H1 (cell line): ENCODE results near the gene HMG20A. TPM values are rescaled to one million over a fixed set of nuclear protein-coding genes. Genes with fewer than 3 reads are reported as not detected.

Experiments
- CTCF ChIA-PET: fragments of 300-600 bp; sonication (Branson Sonifier 250); formaldehyde crosslinking; loops from one replicate; lab custom pipeline; 2021; ENCODE audit not compliant: partially characterized antibody; lab: Charles Lee
- POLR2A ChIA-PET: fragments of 300-600 bp; sonication (Branson Sonifier 250); formaldehyde crosslinking; loops from one replicate; lab custom pipeline; 2021; ENCODE audit warnings: inconsistent platforms; ENCODE audit not compliant: partially characterized antibody; lab: Charles Lee
- DNase-seq, 2 experiments: peaks; one replicate each; pipeline versions ENCODE4 v3.0.0 to v3.0.0-alpha.2; 2010 to 2022; ENCODE audit warnings: low spot score in 2 of 2, low read depth in 1 of 2, mixed read lengths in 1 of 2
- FAIRE-seq: peaks from 2 replicates; lab custom pipeline; 2011; peaks lifted over from hg19 to GRCh38; lab: Jason Lieb, UNC
- H2AFZ ChIP-seq: 2 replicates; pipeline ENCODE4 v1.8.1; 2012; ENCODE audit warnings: low read length, inconsistent platforms
- H2AK5ac ChIP-seq: 2 replicates; pipeline ENCODE4 v1.6.1; 2013; ENCODE audit warnings: low read depth, low read length
- H2BK120ac ChIP-seq: replicated peaks from 2 replicates; pipeline ENCODE3; 2013; ENCODE audit warnings: low read depth, low read length, inconsistent platforms
- H2BK12ac ChIP-seq: 2 replicates; pipeline ENCODE4 v1.6.1; 2013; ENCODE audit warnings: low read depth, low read length
- H2BK15ac ChIP-seq: 2 replicates; pipeline ENCODE4 v1.6.1; 2013; ENCODE audit warnings: low read length
- H2BK20ac ChIP-seq: 2 replicates; pipeline ENCODE4 v1.6.1; 2013; ENCODE audit warnings: low read length
- H2BK5ac ChIP-seq: 2 replicates; pipeline ENCODE4 v1.6.1; 2013; ENCODE audit warnings: low read depth, low read length
- H3K14ac ChIP-seq: 2 replicates; pipeline ENCODE4 v1.6.1; 2013; ENCODE audit warnings: inconsistent platforms; ENCODE audit not compliant: insufficient read length
- H3K18ac ChIP-seq: 2 replicates; pipeline ENCODE4 v1.6.1; 2013; ENCODE audit warnings: low read length; ENCODE audit errors: extremely low read depth
- H3K23ac ChIP-seq: 2 replicates; pipeline ENCODE4 v1.6.1; 2013; ENCODE audit warnings: inconsistent platforms; ENCODE audit not compliant: insufficient read length
- H3K23me2 ChIP-seq: 2 replicates; pipeline ENCODE4 v1.6.1; 2013; ENCODE audit warnings: low read depth, low read length
- H3K27ac ChIP-seq: 2 replicates; pipeline ENCODE4 v1.6.1; 2011; ENCODE audit warnings: low read depth, low read length, inconsistent platforms
- H3K27me3 ChIP-seq, 4 experiments: replicated peaks in 1 of 4; 1 replicate in 1 of 4; 2 replicates in 3 of 4; pipeline versions ENCODE4 v1.6.1 to v1.8.1; 2011 to 2013; ENCODE audit warnings: low read length in 3 of 4, mild to moderate bottlenecking in 3 of 4, inconsistent platforms in 2 of 4, mixed read lengths in 2 of 4, moderate library complexity in 1 of 4; ENCODE audit not compliant: control insufficient read depth in 3 of 4, insufficient read depth in 3 of 4; ENCODE audit errors: extremely low read depth in 1 of 4
- H3K36me3 ChIP-seq, 4 experiments: 2 replicates each; pipeline versions ENCODE4 v1.6.1 to v1.8.1; 2011 to 2013; ENCODE audit warnings: mild to moderate bottlenecking in 4 of 4, low read length in 3 of 4, moderate library complexity in 2 of 4, control low read depth in 1 of 4, inconsistent platforms in 1 of 4; ENCODE audit not compliant: insufficient read depth in 4 of 4, control insufficient read depth in 2 of 4
- H3K4ac ChIP-seq: replicated peaks from 2 replicates; pipeline ENCODE3; 2013; ENCODE audit warnings: low read length, low read depth, mixed read lengths, inconsistent platforms; ENCODE audit not compliant: insufficient read length
- H3K4me1 ChIP-seq, 4 experiments: replicated peaks in 1 of 4; 1 replicate in 1 of 4; 2 replicates in 3 of 4; pipeline versions ENCODE4 v1.6.1 to v1.8.1; 2011 to 2013; ENCODE audit warnings: low read length in 3 of 4, inconsistent platforms in 2 of 4, mixed read lengths in 1 of 4; ENCODE audit not compliant: insufficient read depth in 4 of 4, control insufficient read depth in 3 of 4
- H3K4me2 ChIP-seq, 2 experiments: 2 replicates each; pipeline versions ENCODE4 v1.6.1 to v1.8.1; 2011 to 2013; ENCODE audit warnings: low read depth in 2 of 2, low read length in 2 of 2, control low read depth in 1 of 2, inconsistent platforms in 1 of 2, mild to moderate bottlenecking in 1 of 2; ENCODE audit not compliant: insufficient read depth in 1 of 2
- H3K4me3 ChIP-seq, 4 experiments: fragments of 200-600, 300-600 bp in 1 of 4; sonication (generic), shearing (Covaris generic), sonication (Bioruptor Twin) in 1 of 4; 2 replicates each; pipeline versions ENCODE4 v1.5.1 to v1.8.1; 2011 to 2016; ENCODE audit warnings: low read length in 4 of 4, low read depth in 3 of 4, control low read depth in 2 of 4, inconsistent platforms in 2 of 4, mild to moderate bottlenecking in 2 of 4, mixed read lengths in 1 of 4, moderate library complexity in 1 of 4; ENCODE audit not compliant: insufficient read depth in 2 of 4; ENCODE audit errors: extremely low read depth in 1 of 4
- H3K56ac ChIP-seq: replicated peaks from 2 replicates; pipeline ENCODE3; 2013; ENCODE audit warnings: low read depth, mild to moderate bottlenecking, mixed read lengths, low read length, inconsistent platforms; ENCODE audit not compliant: insufficient read length
- H3K79me1 ChIP-seq: 2 replicates; pipeline ENCODE4 v1.6.1; 2013; ENCODE audit warnings: low read depth, low read length, control low read depth
- H3K79me2 ChIP-seq, 2 experiments: 2 replicates each; pipeline versions ENCODE4 v1.6.1 to v1.8.1; 2012 to 2013; ENCODE audit warnings: low read length in 2 of 2, mild to moderate bottlenecking in 2 of 2, inconsistent platforms in 1 of 2; ENCODE audit not compliant: insufficient read depth in 2 of 2, control insufficient read depth in 1 of 2
- H3K9ac ChIP-seq, 4 experiments: replicated peaks in 1 of 4; 1 replicate in 1 of 4; 2 replicates in 3 of 4; pipeline versions ENCODE4 v1.6.1 to v1.8.1; 2011 to 2013; ENCODE audit warnings: low read depth in 3 of 4, low read length in 3 of 4, control low read depth in 2 of 4, mild to moderate bottlenecking in 2 of 4, moderate library complexity in 2 of 4, inconsistent platforms in 1 of 4; ENCODE audit errors: extremely low read depth in 1 of 4
- H3K9me3 ChIP-seq, 2 experiments: 2 replicates each; pipeline versions ENCODE4 v1.6.1 to v1.8.1; 2012 to 2013; ENCODE audit warnings: mild to moderate bottlenecking in 2 of 2, moderate library complexity in 2 of 2, control low read depth in 1 of 2, inconsistent platforms in 1 of 2, low read depth in 1 of 2, low read length in 1 of 2, mixed read lengths in 1 of 2; ENCODE audit not compliant: insufficient read depth in 2 of 2
- H4K20me1 ChIP-seq, 2 experiments: replicated peaks in 1 of 2; 2 replicates each; pipeline versions ENCODE3 to v1.8.1; 2011 to 2013; ENCODE audit warnings: inconsistent platforms in 2 of 2, low read length in 2 of 2, mild to moderate bottlenecking in 1 of 2; ENCODE audit not compliant: insufficient read depth in 2 of 2, control insufficient read depth in 1 of 2
- H4K5ac ChIP-seq: 2 replicates; pipeline ENCODE4 v1.6.1; 2013; ENCODE audit warnings: low read length, low read depth, mixed read lengths, inconsistent platforms; ENCODE audit not compliant: insufficient read length
- H4K8ac ChIP-seq: 2 replicates; pipeline ENCODE4 v1.8.0; 2013; ENCODE audit warnings: mild to moderate bottlenecking, moderate library complexity, low read length, inconsistent platforms; ENCODE audit not compliant: insufficient read depth; ENCODE audit errors: extremely low read depth
- H4K91ac ChIP-seq: replicated peaks from 2 replicates; pipeline ENCODE3; 2013; ENCODE audit warnings: low read length, mixed read lengths, inconsistent platforms; ENCODE audit not compliant: insufficient read length
- ASH2L ChIP-seq: fragments of 200-600, 300-600 bp; sonication (generic); IDR thresholded peaks from one replicate; pipeline ENCODE4 v1.7.1; 2017; ENCODE audit warnings: low read length
- ATF2 ChIP-seq: IDR thresholded peaks from 2 replicates; pipeline ENCODE4 v1.6.1; 2012; ENCODE audit warnings: low read length, inconsistent platforms
- BRCA1 ChIP-seq: IDR thresholded peaks from 2 replicates; pipeline ENCODE4 v1.6.1; 2012; ENCODE audit warnings: low read depth, low read length, improper control_type of control experiment
- CEBPB ChIP-seq: IDR thresholded peaks from 2 replicates; pipeline ENCODE4 v1.6.1; 2012; ENCODE audit warnings: low read depth, low read length
- GABPA ChIP-seq: IDR thresholded peaks from 2 replicates; pipeline ENCODE4 v1.6.1; 2011; ENCODE audit warnings: mild to moderate bottlenecking, low read length, moderate library complexity, borderline replicate concordance; ENCODE audit not compliant: insufficient read depth
- GTF2F1 ChIP-seq: IDR thresholded peaks from 2 replicates; pipeline ENCODE4 v1.6.1; 2012; ENCODE audit warnings: low read depth, low read length, improper control_type of control experiment, borderline replicate concordance
- HDAC6 ChIP-seq: IDR thresholded peaks from one replicate; pipeline ENCODE4 v1.7.1; 2012; ENCODE audit warnings: low read depth, mild to moderate bottlenecking, inconsistent platforms, low read length, moderate library complexity
- JUN ChIP-seq: IDR thresholded peaks from 2 replicates; pipeline ENCODE4 v1.6.1; 2011; ENCODE audit warnings: low read depth, mild to moderate bottlenecking, improper control_type of control experiment, low read length
- PHF8 ChIP-seq: fragments of 200-600 bp; sonication (generic); conservative IDR thresholded peaks from 2 replicates; pipeline ENCODE4 v1.7.1; 2012; ENCODE audit warnings: low read depth, mild to moderate bottlenecking, inconsistent platforms, low read length, moderate library complexity
- SIX5 ChIP-seq: IDR thresholded peaks from 2 replicates; pipeline ENCODE4 v1.6.1; 2011; ENCODE audit warnings: mild to moderate bottlenecking, low read depth, low read length
- SUZ12 ChIP-seq: fragments of 200-600 bp; sonication (generic); IDR thresholded peaks from 2 replicates; pipeline ENCODE4 v1.6.1; 2012; ENCODE audit warnings: mild to moderate bottlenecking, inconsistent platforms, low read length, moderate library complexity, mixed read lengths
- TAF1 ChIP-seq: IDR thresholded peaks from 2 replicates; pipeline ENCODE4 v1.6.1; 2011; ENCODE audit warnings: mild to moderate bottlenecking, low read depth, low read length
- TAF7 ChIP-seq: optimal IDR thresholded peaks from 2 replicates; pipeline ENCODE3; 2011; ENCODE audit warnings: low read depth, mild to moderate bottlenecking, inconsistent platforms, low read length, moderate library complexity, borderline replicate concordance
- WGBS, 2 experiments: shearing (Covaris generic) in 1 of 2; methylation state at CpG; one replicate each; pipeline versions ENCODE4 v1.1.6 to v1.1.7; 2013 to 2015; ENCODE audit warnings: low lambda C conversion rate in 2 of 2, mixed read lengths in 2 of 2, inconsistent platforms in 1 of 2, low coverage in 1 of 2, missing lambda C conversion rate in 1 of 2; ENCODE audit not compliant: insufficient replicate concordance in 2 of 2, insufficient coverage in 1 of 2, insufficient read length in 1 of 2; ENCODE audit errors: extremely low coverage in 1 of 2, missing lambda C conversion rate in 1 of 2; 5-methylcytosine and 5-hydroxymethylcytosine counted together
- polyA plus RNA-seq, 7 experiments: library from polyadenylated mRNA; depleted of rRNA in 3 of 7; stranded (reverse) in 5 of 7; unstranded in 2 of 7; fragments of >200 nt in 5 of 7; fragments of 200-250 nt in 2 of 7; gene quantifications; 1 replicate in 5 of 7; 2 replicates in 1 of 7; 4 replicates in 1 of 7; pipeline versions ENCODE4 v1.2.1 to v1.2.3, GENCODE V29; 2011 to 2013; ENCODE audit warnings: missing spikeins in 2 of 7, mixed read lengths in 2 of 7
- total RNA-seq: library from RNA; stranded (reverse); fragmentation: NEBNext Ultra II Directional; extraction: Animal tissue kit (Norgen Biotek cat#: 25700); gene quantifications from 2 replicates; pipeline ENCODE4 v1.2.1, GENCODE V29; 2021

Gene HMG20A
- total and polyA plus RNA-seq, 2 of the 8 experiments (the other 6 are each of a cell fraction or from before 2014, with no cell fraction given) = 52.1 to 59.7 TPM

DNA sequence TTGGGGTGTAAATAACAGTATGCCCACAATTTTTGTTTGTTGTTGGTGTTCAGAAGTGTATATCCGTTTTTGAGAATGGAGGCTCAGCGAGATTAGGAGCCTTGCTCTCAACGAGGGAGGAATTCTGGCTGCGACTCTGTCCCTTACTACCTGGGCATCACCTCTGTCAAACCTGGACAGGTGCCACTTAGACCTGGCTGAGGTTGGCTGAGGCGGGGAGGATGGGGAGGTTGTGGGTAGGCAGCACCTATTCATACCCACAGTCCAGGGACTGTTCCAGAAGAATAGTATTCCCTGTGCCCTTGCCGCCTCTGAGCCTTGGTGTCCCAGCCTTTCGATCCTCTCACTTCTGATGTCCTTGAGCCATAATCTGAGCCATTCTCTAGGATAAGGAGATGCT is 112.2 kb downstream of the HMG20A start:
- H3K4ac ChIP-seq = no peak overlapping the region
- no peak overlapping the region for H2BK120ac ChIP-seq
- 83% methylated on average over 7 of the region's 7 CpGs; no CpG with 5 or more reads in 1 of the 2 experiments for WGBS, 2 experiments
- no peaks in the 10 kb centered on the region for H3K79me2 ChIP-seq
- H2AFZ ChIP-seq = no peak overlapping the region
- H4K8ac ChIP-seq = no peak overlapping the region
- no peak overlapping the region for H3K56ac ChIP-seq
- H3K27me3 ChIP-seq = no peaks in the 10 kb centered on the region
- no peak overlapping the region for H3K14ac ChIP-seq
- H2AK5ac ChIP-seq = peak overlapping the region; percentile 44; the same call in 1 of the 2 replicates
- peak overlapping the region; percentile 4; the same call in 1 of the 2 replicates for H3K18ac ChIP-seq
- no peaks in the 10 kb centered on the region for H3K79me1 ChIP-seq
- peak overlapping the region; percentile 97 for H2BK15ac ChIP-seq
- no peak for FAIRE-seq
- H3K4me3 ChIP-seq = no peak overlapping the region
- H3K23ac ChIP-seq = no peak overlapping the region
- H4K20me1 ChIP-seq = no peaks in the 10 kb centered on the region
- no peak overlapping the region for H3K4me2 ChIP-seq
- POLR2A ChIA-PET = interaction anchor here (1.3 kb wide), 1 partner anchor 427 kb away, joined by 3 read pairs; no protein-coding TSS in a partner anchor
- CTCF ChIA-PET = interaction anchor here (0.6 to 5.9 kb wide), 7 partner anchors 10 to 426 kb away, joined by 3 to 49 read pairs (median 4); no protein-coding TSS in a partner anchor
- no peak overlapping the region for H3K9ac ChIP-seq
- H4K91ac ChIP-seq = no peak overlapping the region
- peaks cover 5 to 31% (median 14%) of the 10 kb centered on the region in 4 experiments for H3K4me1 ChIP-seq
- peak overlapping the region; percentile 35; the same call in 1 of the 2 replicates for H2BK5ac ChIP-seq
- H3K9me3 ChIP-seq = no peaks in the 10 kb centered on the region
- no peak overlapping the region for H4K5ac ChIP-seq
- DNase-seq = no peak
- 0 out of 2 replicates have a peak overlapping the region, but pooled peaks have one; percentile 77 for H2BK20ac ChIP-seq
- no peaks in the 10 kb centered on the region for H3K36me3 ChIP-seq
- peak overlapping the region; percentile 56; the same call in 1 of the 2 replicates for H2BK12ac ChIP-seq
- H3K27ac ChIP-seq = no peak overlapping the region
- no peaks in the 10 kb centered on the region for H3K23me2 ChIP-seq
- TF ChIP-seq BRCA1 (no peak), TAF7 (no peak), HDAC6 (no peak), GABPA (no peak), GTF2F1 (no peak), CEBPB (no peak), ATF2 (no peak), SIX5 (no peak), TAF1 (no peak), PHF8 (no peak), JUN (no peak), SUZ12 (no peak), ASH2L (no peak)
